ENCODE results near the gene DNAH7.

DNA sequence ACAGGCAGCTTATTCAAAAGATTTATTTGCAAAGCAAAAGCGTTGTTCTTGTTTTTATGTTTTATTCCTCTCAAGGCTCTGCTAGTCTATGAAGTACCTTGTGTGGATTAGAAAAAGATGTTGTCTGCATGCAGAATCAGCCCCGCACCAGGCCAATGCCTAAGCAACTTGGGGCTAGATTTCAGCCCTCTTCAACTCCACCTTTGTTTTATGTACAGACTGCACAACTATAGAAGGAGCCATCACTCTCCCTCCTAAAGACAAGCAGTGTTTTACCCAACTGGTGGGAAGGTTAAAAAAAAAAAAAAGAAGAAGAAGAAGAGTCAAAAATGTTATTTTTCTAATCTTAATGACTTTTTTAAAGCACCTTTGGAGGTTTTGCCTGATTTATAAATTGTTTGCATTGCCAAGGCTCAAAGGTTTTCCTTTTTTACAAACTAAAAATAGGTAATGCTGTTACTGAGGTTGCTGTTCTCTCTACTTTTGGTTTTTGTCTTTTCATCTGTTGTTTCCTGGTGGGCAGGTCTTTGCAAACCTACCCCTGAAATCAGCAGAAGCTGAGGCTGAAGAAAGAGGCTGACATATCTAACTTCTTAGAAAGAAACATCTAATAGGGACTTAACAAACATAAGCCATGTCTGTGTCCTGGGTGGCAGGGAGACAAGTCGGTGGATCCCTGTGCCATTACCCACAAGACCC lies 247.6 kb downstream of the DNAH7 start:
- TF ChIP-seq, protein P1, sequence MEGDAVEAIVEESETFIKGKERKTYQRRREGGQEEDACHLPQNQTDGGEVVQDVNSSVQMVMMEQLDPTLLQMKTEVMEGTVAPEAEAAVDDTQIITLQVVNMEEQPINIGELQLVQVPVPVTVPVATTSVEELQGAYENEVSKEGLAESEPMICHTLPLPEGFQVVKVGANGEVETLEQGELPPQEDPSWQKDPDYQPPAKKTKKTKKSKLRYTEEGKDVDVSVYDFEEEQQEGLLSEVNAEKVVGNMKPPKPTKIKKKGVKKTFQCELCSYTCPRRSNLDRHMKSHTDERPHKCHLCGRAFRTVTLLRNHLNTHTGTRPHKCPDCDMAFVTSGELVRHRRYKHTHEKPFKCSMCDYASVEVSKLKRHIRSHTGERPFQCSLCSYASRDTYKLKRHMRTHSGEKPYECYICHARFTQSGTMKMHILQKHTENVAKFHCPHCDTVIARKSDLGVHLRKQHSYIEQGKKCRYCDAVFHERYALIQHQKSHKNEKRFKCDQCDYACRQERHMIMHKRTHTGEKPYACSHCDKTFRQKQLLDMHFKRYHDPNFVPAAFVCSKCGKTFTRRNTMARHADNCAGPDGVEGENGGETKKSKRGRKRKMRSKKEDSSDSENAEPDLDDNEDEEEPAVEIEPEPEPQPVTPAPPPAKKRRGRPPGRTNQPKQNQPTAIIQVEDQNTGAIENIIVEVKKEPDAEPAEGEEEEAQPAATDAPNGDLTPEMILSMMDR (IDR thresholded peaks at IDR 0.05), result no peak
- TF ChIP-seq POLR2A (IDR thresholded peaks at IDR 0.05), result no peak
